HG03064 (cell line): ENCODE measurements around the gene TCIRG1.
"Not testable (repeated sequence)": the region's sequence is repeated elsewhere in the genome, so short reads cannot be mapped to it uniquely, and the experiment has no call there.

Experiments used
- ATAC-seq: cut with Tn5 transposase; IDR thresholded peaks from one replicate; pipeline ENCODE4 v1.9.1; 2021; ENCODE audit warnings: low read depth; ENCODE audit not compliant: unreplicated experiment

The TCIRG1 gene, protein sequence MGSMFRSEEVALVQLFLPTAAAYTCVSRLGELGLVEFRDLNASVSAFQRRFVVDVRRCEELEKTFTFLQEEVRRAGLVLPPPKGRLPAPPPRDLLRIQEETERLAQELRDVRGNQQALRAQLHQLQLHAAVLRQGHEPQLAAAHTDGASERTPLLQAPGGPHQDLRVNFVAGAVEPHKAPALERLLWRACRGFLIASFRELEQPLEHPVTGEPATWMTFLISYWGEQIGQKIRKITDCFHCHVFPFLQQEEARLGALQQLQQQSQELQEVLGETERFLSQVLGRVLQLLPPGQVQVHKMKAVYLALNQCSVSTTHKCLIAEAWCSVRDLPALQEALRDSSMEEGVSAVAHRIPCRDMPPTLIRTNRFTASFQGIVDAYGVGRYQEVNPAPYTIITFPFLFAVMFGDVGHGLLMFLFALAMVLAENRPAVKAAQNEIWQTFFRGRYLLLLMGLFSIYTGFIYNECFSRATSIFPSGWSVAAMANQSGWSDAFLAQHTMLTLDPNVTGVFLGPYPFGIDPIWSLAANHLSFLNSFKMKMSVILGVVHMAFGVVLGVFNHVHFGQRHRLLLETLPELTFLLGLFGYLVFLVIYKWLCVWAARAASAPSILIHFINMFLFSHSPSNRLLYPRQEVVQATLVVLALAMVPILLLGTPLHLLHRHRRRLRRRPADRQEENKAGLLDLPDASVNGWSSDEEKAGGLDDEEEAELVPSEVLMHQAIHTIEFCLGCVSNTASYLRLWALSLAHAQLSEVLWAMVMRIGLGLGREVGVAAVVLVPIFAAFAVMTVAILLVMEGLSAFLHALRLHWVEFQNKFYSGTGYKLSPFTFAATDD

DNA sequence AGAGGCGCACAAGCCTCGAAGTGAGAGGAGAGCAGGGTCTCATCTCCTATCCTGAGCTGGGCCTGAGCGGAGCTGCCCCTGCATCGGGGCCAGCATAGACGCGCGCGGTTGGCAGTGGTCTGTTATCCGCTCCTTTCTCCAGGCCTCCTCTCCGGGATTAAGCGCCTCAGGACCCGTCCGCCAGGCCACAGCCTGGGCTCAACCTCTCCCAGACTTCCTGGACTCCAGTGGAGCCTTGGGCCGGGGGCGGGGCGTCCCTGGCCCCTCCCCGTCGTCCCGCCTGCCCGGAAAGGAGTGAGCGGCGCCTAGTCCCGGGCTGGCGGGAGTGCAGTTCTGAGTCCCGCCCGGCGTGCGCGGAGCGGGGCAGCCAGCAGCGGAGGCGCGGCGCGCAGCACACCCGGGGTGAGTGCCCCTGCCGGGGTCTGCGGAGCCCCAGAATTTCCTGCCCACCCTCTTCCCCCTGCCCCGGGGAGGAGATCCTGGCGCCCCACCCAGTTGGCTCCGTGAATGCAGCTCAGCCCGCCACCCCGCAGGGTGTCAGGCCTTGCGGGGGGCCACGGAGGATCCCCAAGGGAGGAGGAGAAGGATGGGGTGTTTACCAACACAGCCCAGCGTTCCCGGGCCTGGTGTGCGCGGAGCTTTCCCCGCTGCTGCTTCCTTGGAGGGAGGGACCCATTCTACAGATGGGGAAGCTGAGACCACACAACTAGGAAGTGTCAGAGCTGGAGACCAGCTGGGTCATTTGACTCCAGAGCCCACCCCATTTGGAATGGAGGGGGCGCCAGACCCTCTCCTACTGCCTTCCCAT is at the start of gene TCIRG1:
Gene TCIRG1 (plus strand): TSS at position 308 of the 808 bp plus-strand sequence. CDS start 2,247 bp downstream, outside the sequence.
- ATAC-seq, result no peak

DNA sequence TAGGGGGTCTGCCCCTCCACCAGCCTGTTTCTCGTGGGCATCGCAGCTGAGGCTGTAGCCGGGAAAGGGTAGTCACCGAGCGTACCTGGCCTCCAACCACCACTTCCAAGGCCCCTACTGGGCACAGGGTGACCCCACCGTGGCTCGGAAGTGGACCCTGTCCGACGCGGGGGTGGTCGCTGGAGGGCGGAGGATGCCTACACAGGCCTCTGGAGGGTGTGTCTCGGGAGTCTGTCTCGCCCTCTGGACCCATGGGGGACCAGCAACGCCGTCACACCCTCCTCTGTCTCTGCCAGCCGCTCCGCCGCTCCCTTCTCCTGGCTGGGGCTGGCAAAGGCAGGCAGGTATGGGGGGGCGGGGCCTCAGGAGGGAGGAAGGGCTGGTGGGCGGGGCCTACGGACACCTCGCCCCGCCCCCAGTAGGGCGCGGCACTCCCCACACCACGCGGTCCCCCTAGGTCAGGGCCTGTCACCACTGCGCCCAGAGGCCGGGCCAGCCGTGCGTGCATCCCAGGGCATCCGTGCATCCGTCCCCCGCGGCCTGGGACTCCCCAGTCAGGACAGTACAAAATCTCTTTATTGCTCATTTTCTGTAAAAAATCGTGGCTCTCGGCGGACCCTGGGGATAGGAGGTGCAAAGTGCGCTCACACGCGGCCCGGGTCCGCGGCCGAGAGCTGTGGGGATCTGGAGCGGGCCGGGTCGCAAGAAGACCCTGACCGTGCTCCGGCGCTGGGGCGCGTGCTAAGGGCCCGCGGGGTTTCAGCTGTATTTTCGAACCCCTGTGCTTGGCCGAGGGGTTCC is 48.1 kb upstream of the TCIRG1 start:
- not testable (repeated sequence) for ATAC-seq

GRCh38 chr11:67991347-67992121 is 47.3 kb upstream of the TCIRG1 start:
- ATAC-seq, result not testable (repeated sequence)

- ATAC-seq, result not testable (repeated sequence)
These were observed 45.0 kb upstream of the TCIRG1 start for GRCh38 chr11:67993821-67994220.

DNA sequence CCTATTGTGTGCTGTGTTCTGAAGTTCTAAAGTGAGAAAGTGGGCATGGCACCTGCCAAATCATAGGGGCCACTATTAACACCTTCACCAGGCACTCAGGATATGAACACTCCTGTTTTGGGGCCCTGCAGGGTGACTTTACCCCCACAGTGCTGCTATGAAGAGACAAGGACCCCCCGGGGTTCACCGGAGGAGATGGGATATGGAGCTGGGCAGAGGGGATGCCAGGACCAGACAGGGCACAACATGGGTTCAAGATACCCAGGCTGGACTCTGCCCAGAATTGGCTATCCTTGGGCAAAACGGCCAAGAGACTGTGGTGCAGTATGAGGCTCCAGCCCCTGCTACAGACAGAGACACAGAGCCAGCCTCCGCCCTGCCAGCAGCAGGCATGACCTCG is 44.4 kb upstream of the TCIRG1 start:
- ATAC-seq, result not testable (repeated sequence)

- ATAC-seq, result not testable (repeated sequence)
These were observed 43.7 kb upstream of the TCIRG1 start for GRCh38 chr11:67995129-67995528.

GRCh38 chr11:67995579-67995978 is 43.2 kb upstream of the TCIRG1 start:
- not testable (repeated sequence) for ATAC-seq

DNA sequence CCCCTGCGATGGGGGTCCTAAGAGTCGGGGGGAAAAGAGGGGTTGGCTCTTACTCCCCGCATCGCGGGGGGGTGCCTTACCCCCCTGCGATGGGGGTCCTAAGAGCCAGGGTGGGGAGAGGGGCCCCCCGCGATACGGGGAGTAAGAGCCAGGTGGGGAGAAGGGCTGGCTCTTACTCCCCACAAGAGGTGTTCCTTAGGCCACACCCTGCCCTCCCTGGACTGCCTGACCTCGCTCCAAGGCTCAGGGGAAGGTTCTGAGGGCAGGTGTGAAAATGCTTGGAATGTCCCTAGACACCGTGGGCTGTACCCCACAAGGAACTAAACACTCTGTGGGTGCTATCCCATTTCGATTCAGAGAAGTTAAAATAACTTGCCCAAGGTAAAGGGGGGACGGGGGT is 42.8 kb upstream of the TCIRG1 start:
- no peak for ATAC-seq

DNA sequence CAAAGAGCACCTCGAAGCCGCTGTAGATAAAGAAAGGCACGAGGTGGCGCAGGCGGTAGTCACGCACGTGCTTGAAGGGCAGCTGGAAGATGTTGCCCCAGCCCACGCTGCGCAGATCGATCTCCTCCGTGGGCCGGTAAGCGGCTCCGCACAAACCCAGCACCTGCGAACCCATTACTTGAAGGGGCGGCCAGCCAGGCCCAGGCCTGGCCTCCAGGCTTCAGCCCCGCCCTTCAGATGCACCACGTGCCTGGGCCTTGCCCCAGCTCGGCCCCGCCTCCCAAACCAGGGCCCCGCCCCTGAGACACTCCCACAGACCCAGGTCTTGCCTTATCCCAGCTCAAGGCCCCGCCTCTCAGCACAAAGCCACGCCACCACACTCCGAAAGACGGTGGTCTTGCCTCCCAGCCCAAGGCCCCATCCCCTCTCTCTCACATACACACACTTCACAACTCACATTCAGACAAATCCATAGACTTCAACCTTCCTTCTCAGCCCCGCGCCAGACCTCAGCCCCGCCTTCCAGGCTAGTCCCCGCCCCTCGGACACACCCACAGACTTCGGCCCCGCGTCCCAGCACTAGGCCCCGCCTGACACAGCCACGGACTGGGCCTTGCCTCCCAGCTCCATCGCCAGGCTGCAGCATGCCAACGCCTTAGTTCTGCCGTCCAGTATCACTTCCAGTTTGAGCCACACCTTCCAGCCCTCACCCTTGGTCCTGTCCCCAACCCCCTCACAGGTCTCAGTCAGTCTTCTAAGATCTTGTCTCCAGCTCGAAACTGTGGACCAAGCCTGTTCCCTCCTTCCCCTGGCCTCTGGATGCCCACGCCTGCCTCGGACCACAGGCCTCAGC is 42.0 kb upstream of the TCIRG1 start:
- ATAC-seq, result no peak

- no peak for ATAC-seq
These were observed 41.3 kb upstream of the TCIRG1 start for GRCh38 chr11:67997475-67997921.

GRCh38 chr11:67998150-67999045 is 40.4 kb upstream of the TCIRG1 start:
- ATAC-seq, result no peak

GRCh38 chr11:67999201-67999629 is 39.6 kb upstream of the TCIRG1 start:
- ATAC-seq, result no peak

DNA sequence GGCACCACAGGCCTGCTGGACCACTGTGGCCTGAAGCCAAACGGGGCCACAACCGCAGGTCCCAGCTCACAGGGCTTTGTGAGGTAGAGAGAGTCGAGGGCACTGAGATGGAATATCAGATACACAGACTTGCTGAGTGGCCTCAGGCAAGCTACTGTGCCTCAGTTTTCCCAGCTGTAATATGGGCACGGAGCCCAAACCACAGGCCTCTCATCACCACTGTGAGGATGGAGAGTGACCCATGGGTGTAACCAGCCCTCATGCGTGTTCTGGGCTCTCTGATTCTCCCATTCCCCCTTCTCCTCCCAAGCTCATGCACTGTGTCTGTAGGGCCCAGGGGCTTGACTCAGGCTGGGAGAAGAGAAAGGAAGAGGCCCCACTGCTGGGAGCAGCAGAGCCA is 39.1 kb upstream of the TCIRG1 start:
- no peak for ATAC-seq

GRCh38 chr11:68002575-68002937 is 36.3 kb upstream of the TCIRG1 start:
- no peak for ATAC-seq

GRCh38 chr11:68002938-68003845 is 35.6 kb upstream of the TCIRG1 start:
- peak; percentile 45 for ATAC-seq

- ATAC-seq, result peak; percentile 57
These were observed 34.8 kb upstream of the TCIRG1 start, which contains the start of gene UNC93B1 for GRCh38 chr11:68003846-68004550. TSS of gene UNC93B1 (minus strand) at chr11:68004097. CDS start at chr11:68004043, 54 bp downstream.
